Uterus (tissue), 4 donors: Measurements from ENCODE around the gene CALN1. TPM values are rescaled to one million over a fixed set of nuclear protein-coding genes. Genes with fewer than 3 reads are reported as not detected.

Experiments
- DNase-seq, 2 donors: peaks; one replicate each; pipeline ENCODE4 v3.0.0-alpha.2; 2019 to 2020
- H3K27ac ChIP-seq, 2 donors: fragments of 200-600 bp; sonication (generic); 1 replicate in 1 of 2; 2 replicates in 1 of 2; pipeline ENCODE4 v1.5.1; 2016 to 2018
- H3K27me3 ChIP-seq, 2 donors: fragments of 200-600 bp; sonication (generic); one replicate each; pipeline ENCODE4 v1.5.1; 2018 to 2019; ENCODE audit warnings: control low read depth in 1 of 2
- H3K36me3 ChIP-seq, 2 donors: fragments of 200-600 bp; sonication (generic); one replicate each; pipeline ENCODE4 v1.5.1; 2019; ENCODE audit warnings: control low read depth in 1 of 2
- H3K4me1 ChIP-seq, 2 donors: fragments of 200-600 bp; sonication (generic); one replicate each; pipeline ENCODE4 v1.5.1; 2018 to 2019; ENCODE audit warnings: control low read depth in 1 of 2
- H3K4me3 ChIP-seq, 2 donors: fragments of 200-600 bp; sonication (generic); 1 replicate in 1 of 2; 2 replicates in 1 of 2; pipeline ENCODE4 v1.5.1; 2018 to 2019; ENCODE audit warnings: mild to moderate bottlenecking in 1 of 2
- H3K9me3 ChIP-seq, 2 donors: fragments of 200-600 bp; sonication (generic); one replicate each; pipeline ENCODE4 v1.5.1; 2019; ENCODE audit warnings: control low read depth in 1 of 2
- POLR2A ChIP-seq, 2 donors: fragments of 450-650 bp; IDR thresholded peaks; one replicate each; pipeline ENCODE4 v1.6.1; 2016; ENCODE audit warnings: antibody characterized with exemption in 2 of 2, mild to moderate bottlenecking in 1 of 2, moderate library complexity in 1 of 2
- intact Hi-C: fragments of 100-400 bp; cut with DNase I; formaldehyde crosslinking; loops from one replicate; pipeline ENCODE4 v1.15.1; 2023; ENCODE audit warnings: low total_unique reads
- total RNA-seq, 4 donors: library from RNA; depleted of rRNA in 3 of 4; stranded (reverse); fragments of >200 nt in 3 of 4; gene quantifications; one replicate each; pipeline versions ENCODE4 v1.1.0 to v1.2.4, GENCODE V29; 2014 to 2023
- TF ChIP-seq, protein P1 (sequence below), 4 experiments: fragments of 200-600 bp in 2 of 4; fragments of 450-650 bp in 2 of 4; sonication (generic) in 2 of 4; IDR thresholded peaks; one replicate each; pipeline ENCODE4 v1.5.1; 2016 to 2019; ENCODE audit warnings: antibody characterized with exemption in 4 of 4, mild to moderate bottlenecking in 2 of 4, moderate library complexity in 1 of 4
- donor health status: DM: yes; HTN: yes; CAD: no.

The CALN1 gene
- total RNA-seq, 4 donors from 2014 or later, result 0.49 to 2.3 (median 1.5) TPM; not detected in 1

DNA sequence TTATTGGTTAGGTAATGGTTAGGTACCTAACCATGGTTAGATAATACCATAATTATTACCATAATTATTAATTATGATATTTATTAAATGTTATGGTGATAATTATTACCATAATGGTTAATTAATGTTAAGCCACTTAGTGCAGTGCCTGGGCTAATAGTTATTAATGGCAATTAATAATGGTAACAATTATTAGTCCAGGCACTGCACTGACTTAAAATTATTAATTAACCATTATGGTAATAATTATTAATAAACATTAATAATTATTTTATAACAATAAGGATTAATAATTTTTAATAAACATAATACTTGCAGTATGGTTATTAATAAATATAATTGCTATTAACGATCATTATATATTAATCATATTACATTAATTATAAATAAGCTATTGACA is 604.0 kb downstream of the CALN1 start:
- no peaks in the 10 kb centered on the region for H3K4me1 ChIP-seq
- H3K4me3 ChIP-seq, result no peak overlapping the region
- H3K27me3 ChIP-seq, result no peaks in the 10 kb centered on the region
- no peaks in the 10 kb centered on the region for H3K36me3 ChIP-seq
- H3K27ac ChIP-seq, result no peak overlapping the region
- no peak for TF ChIP-seq POLR2A (IDR thresholded peaks at IDR 0.05)
- TF ChIP-seq, protein P1, sequence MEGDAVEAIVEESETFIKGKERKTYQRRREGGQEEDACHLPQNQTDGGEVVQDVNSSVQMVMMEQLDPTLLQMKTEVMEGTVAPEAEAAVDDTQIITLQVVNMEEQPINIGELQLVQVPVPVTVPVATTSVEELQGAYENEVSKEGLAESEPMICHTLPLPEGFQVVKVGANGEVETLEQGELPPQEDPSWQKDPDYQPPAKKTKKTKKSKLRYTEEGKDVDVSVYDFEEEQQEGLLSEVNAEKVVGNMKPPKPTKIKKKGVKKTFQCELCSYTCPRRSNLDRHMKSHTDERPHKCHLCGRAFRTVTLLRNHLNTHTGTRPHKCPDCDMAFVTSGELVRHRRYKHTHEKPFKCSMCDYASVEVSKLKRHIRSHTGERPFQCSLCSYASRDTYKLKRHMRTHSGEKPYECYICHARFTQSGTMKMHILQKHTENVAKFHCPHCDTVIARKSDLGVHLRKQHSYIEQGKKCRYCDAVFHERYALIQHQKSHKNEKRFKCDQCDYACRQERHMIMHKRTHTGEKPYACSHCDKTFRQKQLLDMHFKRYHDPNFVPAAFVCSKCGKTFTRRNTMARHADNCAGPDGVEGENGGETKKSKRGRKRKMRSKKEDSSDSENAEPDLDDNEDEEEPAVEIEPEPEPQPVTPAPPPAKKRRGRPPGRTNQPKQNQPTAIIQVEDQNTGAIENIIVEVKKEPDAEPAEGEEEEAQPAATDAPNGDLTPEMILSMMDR (IDR thresholded peaks at IDR 0.05), result no peak
- no peaks in the 10 kb centered on the region for H3K9me3 ChIP-seq
- DNase-seq, result no peak
- intact Hi-C loops, result no loop called here

DNA sequence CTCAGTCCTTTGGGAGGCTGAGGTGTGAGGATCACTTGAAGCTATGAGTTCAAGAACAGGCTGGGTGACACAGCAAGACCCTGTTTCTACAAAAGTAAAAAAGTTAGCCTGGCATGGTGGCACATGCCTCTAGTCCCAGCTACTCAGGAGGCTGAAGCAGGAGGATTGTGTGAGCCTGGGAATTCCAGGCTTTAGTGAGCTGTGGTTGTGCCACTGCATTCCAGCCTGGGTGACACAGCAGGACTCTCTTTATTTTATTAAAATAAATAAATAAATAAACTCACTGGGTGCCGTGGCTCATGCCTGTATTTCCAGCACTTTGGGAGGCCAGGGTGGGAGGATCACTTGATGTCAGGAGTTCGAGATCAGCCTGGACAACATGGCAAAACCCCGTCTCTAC is 607.9 kb downstream of the CALN1 start:
- TF ChIP-seq POLR2A (IDR thresholded peaks at IDR 0.05), result no peak
- Histone ChIP-seq H3K36me3 (no peaks in the 10 kb centered on the region), H3K27ac (no peak overlapping the region), H3K4me1 (no peaks in the 10 kb centered on the region), H3K27me3 (no peaks in the 10 kb centered on the region), H3K9me3 (no peaks in the 10 kb centered on the region), H3K4me3 (no peak overlapping the region)
- DNase-seq, result no peak
- intact Hi-C loops, result no loop called here

DNA sequence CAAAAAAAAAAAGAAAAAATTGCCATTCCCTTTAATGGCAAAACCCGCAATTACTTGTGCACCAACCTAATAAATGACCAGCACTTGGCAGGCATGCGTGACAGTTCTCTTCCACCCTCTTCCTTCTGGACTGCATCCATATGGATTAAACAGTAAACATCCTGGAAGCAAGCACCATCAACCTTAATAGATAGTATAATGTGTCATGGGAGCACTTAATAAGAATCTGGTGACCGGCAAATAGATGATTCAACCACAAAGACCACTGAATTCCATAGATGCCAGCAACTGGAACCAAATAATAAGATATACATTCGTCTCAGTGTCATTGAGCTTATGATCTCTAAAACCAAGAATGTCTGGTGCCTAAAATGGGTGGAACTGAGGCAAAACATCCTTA is 610.2 kb downstream of the CALN1 start:
- Histone ChIP-seq H3K9me3 (no peaks in the 10 kb centered on the region), H3K36me3 (no peaks in the 10 kb centered on the region), H3K4me1 (no peaks in the 10 kb centered on the region), H3K4me3 (no peak overlapping the region), H3K27me3 (no peaks in the 10 kb centered on the region), H3K27ac (no peak overlapping the region)
- intact Hi-C loops, result no loop called here
- DNase-seq, result no peak
- no peak for TF ChIP-seq POLR2A (IDR thresholded peaks at IDR 0.05)
- TF ChIP-seq, protein P1 (IDR thresholded peaks at IDR 0.05), result no peak

DNA sequence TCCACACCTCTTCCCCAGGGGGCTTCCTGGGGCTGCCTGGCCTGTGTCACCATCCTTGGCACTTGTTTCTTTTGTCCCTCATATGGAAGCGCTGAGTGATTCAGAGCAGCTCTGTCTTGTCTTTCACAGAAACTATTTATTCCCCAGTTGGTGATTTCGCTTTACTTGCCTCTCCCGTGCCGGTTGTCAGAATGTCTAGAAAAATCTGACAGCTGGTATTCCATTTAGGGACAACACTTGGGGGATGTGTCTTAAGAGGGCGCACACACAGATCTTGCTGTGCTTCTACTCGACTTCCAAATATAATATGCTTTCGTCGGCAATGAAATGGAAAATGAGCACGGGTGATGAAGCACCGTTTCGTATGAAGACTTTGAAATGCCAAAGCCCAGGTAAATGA is 611.8 kb downstream of the CALN1 start:
- Histone ChIP-seq H3K27ac (no peak overlapping the region), H3K27me3 (no peaks in the 10 kb centered on the region), H3K36me3 (no peaks in the 10 kb centered on the region), H3K9me3 (no peaks in the 10 kb centered on the region), H3K4me1 (no peaks in the 10 kb centered on the region), H3K4me3 (no peak overlapping the region)
- TF ChIP-seq POLR2A (IDR thresholded peaks at IDR 0.05), result no peak
- TF ChIP-seq, protein P1 (IDR thresholded peaks at IDR 0.05), result no peak
- intact Hi-C loops, result no loop called here
- no peak for DNase-seq

DNA sequence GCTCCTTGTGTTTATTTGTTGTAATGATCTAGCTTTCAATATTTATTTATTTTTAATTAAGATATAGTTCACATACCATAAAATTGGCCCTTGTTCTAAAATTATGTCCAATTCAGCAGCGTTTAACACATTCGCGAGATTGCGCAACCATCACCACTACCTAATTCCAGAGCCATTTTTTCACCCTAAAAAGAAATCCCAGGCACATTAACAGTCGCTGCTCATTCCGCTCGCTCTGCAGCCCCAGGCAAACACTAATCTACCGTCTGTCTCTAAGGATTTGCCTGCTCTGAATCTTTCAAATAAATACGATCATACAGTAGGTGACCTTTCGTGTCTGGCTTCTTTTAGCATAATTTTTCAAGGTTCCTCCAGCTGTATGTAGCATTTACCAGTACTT is 616.7 kb downstream of the CALN1 start:
- no peaks in the 10 kb centered on the region for H3K9me3 ChIP-seq
- no peaks in the 10 kb centered on the region for H3K27me3 ChIP-seq
- no peak overlapping the region for H3K4me3 ChIP-seq
- no peaks in the 10 kb centered on the region for H3K4me1 ChIP-seq
- intact Hi-C loops, result no loop called here
- no peak for DNase-seq
- TF ChIP-seq, protein P1 (IDR thresholded peaks at IDR 0.05), result no peak
- TF ChIP-seq POLR2A (IDR thresholded peaks at IDR 0.05), result no peak
- H3K27ac ChIP-seq, result no peak overlapping the region
- H3K36me3 ChIP-seq, result no peaks in the 10 kb centered on the region

DNA sequence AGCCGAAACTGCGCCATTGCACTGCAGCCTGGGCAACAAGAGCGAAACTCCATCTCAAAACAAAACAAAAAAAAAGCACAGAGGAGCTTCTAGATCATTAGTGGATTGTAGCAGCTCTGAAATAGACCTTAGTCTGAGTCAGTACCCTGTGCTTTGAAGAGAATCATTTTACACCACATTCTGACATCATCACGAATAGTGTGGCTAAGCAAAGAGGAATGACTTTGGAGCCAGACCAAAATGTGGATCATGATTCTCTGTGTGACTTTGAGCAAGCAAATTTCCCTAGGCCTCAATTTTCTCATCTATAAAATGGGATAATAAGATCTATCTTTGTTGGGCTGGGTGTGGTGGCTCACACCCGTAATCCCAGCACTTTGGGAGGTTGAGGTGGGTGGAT is 618.9 kb downstream of the CALN1 start:
- H3K27ac ChIP-seq, result no peak overlapping the region
- no peaks in the 10 kb centered on the region for H3K36me3 ChIP-seq
- intact Hi-C loops, result no loop called here
- DNase-seq, result no peak
- H3K9me3 ChIP-seq, result no peaks in the 10 kb centered on the region
- no peak overlapping the region for H3K4me3 ChIP-seq
- TF ChIP-seq, protein P1 (IDR thresholded peaks at IDR 0.05), result no peak
- TF ChIP-seq POLR2A (IDR thresholded peaks at IDR 0.05), result no peak
- H3K4me1 ChIP-seq, result no peaks in the 10 kb centered on the region
- H3K27me3 ChIP-seq, result no peaks in the 10 kb centered on the region
